Type B pancreatic cell (in vitro differentiated cells): ENCODE data around the gene GTSE1. TPM values are rescaled to one million over a fixed set of nuclear protein-coding genes. Genes with fewer than 3 reads are reported as not detected.

Source experiments
- DNase-seq: peaks from one replicate; pipeline ENCODE4 v3.0.0; 2021; ENCODE audit warnings: mixed read lengths; ENCODE audit not compliant: unreplicated experiment; ENCODE audit errors: extremely low spot score
- H3K27ac Mint-ChIP-seq: 2 replicates; pipeline ENCODE4 v1.8.0; 2021; ENCODE audit warnings: mild to moderate bottlenecking, mixed read lengths
- H3K27me3 Mint-ChIP-seq: 2 replicates; pipeline ENCODE4 v1.8.0; 2021; ENCODE audit warnings: mixed read lengths
- H3K36me3 Mint-ChIP-seq: 2 replicates; pipeline ENCODE4 v1.8.0; 2021; ENCODE audit warnings: mixed read lengths
- H3K4me1 Mint-ChIP-seq: one replicate; pipeline ENCODE4 v1.8.0; 2021; ENCODE audit warnings: mixed read lengths; ENCODE audit not compliant: unreplicated experiment
- H3K4me3 Mint-ChIP-seq: 2 replicates; pipeline ENCODE4 v1.8.0; 2021; ENCODE audit warnings: mild to moderate bottlenecking, mixed read lengths
- H3K9me3 Mint-ChIP-seq: 2 replicates; pipeline ENCODE4 v1.8.0; 2021; ENCODE audit warnings: mixed read lengths
- total RNA-seq: library from RNA; stranded (reverse); gene quantifications from 2 replicates; pipeline ENCODE4 v1.2.1, GENCODE V29; 2021; ENCODE audit warnings: low replicate concordance
- TF ChIP-seq, protein P1 (sequence below): fragments of 200-600 bp; sonication (generic); conservative IDR thresholded peaks from 2 replicates; pipeline ENCODE4 v1.5.0; 2021; ENCODE audit warnings: antibody characterized with exemption, mild to moderate bottlenecking

The GTSE1 gene
- total RNA-seq, 1 donor from 2014 or later = 39.6 TPM

DNA sequence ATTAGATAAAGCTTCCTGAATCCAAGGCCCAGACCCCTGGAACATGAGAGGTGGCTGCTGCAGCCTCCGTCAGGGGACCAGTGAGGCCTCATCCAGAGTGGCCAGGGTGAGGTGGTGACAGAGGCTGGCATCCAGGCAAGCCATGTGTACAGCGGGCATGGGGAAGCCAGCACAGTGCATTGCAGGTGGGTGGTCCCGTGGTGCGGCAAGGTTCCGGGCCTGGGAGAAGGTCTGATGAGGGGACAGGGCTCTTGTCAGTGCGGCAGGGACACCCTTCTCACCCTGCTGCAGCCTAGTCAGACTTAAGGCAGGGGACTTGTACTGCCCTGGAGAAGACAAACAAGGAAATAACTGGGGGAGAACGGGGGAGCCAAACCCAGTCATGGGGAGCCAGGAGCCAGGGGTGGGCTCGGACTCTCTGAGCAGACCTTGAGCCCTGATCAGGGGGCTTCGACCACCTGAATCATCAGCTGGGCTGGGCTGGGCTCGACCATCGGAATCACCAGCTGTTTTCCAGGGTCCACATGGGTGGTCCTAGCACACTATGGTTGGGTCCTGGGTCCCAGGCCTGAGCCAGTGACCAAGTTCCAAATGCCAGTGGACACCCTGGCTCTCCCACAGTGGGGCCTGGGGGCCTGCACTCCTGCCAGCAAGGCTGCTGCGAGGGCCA, 23.8 kb upstream of the GTSE1 start:
- H3K9me3 Mint-ChIP-seq = no peaks in the 10 kb centered on the region
- TF ChIP-seq, protein P1, sequence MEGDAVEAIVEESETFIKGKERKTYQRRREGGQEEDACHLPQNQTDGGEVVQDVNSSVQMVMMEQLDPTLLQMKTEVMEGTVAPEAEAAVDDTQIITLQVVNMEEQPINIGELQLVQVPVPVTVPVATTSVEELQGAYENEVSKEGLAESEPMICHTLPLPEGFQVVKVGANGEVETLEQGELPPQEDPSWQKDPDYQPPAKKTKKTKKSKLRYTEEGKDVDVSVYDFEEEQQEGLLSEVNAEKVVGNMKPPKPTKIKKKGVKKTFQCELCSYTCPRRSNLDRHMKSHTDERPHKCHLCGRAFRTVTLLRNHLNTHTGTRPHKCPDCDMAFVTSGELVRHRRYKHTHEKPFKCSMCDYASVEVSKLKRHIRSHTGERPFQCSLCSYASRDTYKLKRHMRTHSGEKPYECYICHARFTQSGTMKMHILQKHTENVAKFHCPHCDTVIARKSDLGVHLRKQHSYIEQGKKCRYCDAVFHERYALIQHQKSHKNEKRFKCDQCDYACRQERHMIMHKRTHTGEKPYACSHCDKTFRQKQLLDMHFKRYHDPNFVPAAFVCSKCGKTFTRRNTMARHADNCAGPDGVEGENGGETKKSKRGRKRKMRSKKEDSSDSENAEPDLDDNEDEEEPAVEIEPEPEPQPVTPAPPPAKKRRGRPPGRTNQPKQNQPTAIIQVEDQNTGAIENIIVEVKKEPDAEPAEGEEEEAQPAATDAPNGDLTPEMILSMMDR = no peak
- no peaks in the 10 kb centered on the region for H3K27me3 Mint-ChIP-seq
- no peak overlapping the region for H3K4me3 Mint-ChIP-seq
- no peak overlapping the region for H3K27ac Mint-ChIP-seq
- peaks cover 8% of the 10 kb centered on the region for H3K4me1 Mint-ChIP-seq
- H3K36me3 Mint-ChIP-seq = peaks cover 15% of the 10 kb centered on the region
- no peak for DNase-seq

DNA sequence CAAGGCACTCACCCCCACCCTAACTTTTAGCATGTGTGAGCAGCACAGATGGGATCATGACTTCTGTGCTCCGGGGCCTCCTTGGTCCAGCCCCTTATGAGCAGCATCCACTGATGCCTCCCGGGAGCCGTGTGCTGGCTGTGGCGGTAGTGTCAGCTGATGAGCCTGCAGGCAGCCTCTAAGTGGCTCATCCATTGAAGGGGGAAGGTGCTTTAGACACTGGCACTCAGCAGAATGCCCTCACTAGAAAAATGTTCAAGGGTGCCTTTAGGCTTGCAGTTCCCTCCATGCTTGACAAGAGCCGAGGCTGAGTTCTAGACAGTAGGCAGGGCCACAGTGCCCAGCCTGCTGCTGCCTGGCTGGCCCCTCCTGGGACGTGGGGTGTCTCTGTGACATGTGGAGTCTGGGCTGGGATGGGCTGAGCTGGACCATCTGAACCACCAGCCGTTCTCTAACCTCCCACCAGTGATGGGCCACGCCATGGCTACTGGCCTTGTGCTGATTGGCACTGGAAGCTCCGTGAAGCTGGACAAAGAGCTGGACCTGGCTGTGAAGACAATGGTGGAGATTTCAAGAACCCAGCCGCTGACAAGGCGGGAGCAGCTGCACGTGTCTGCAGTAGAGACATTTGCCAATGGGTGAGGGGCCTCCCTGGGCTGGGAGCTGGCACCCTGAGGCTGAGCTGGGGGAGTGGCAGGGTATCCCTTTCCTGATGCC, 23.1 kb upstream of the GTSE1 start:
- H3K36me3 Mint-ChIP-seq = peaks cover 15% of the 10 kb centered on the region
- DNase-seq = no peak
- no peaks in the 10 kb centered on the region for H3K27me3 Mint-ChIP-seq
- H3K4me3 Mint-ChIP-seq = no peak overlapping the region
- no peaks in the 10 kb centered on the region for H3K9me3 Mint-ChIP-seq
- H3K4me1 Mint-ChIP-seq = peaks cover 8% of the 10 kb centered on the region
- H3K27ac Mint-ChIP-seq = no peak overlapping the region
- TF ChIP-seq, protein P1 = no peak

DNA sequence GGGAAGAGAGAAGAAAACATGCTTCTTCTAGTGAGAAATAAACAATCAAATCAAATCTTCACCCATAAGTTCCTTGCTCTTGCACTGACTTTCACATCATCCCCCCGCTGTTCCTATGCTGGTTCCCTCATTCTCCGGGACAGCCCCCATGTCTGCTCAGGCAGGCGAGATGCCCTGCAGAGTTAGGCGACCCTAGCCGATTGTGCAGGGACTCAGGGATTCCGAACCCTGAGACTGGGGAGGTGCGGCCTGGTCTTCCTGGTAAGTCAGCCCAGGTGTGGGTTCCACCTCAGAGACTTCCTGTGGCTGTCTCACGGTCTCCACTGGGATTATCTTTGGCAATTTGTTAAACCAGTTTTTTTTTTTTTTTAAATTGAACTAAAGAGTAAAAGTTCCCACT, 22.3 kb upstream of the GTSE1 start:
- no peak for DNase-seq
- Mint-ChIP-seq H3K9me3 (no peaks in the 10 kb centered on the region), H3K27me3 (no peaks in the 10 kb centered on the region), H3K4me1 (peaks cover 5% of the 10 kb centered on the region), H3K36me3 (peaks cover 15% of the 10 kb centered on the region), H3K4me3 (no peak overlapping the region), H3K27ac (no peak overlapping the region)
- TF ChIP-seq, protein P1 = no peak

DNA sequence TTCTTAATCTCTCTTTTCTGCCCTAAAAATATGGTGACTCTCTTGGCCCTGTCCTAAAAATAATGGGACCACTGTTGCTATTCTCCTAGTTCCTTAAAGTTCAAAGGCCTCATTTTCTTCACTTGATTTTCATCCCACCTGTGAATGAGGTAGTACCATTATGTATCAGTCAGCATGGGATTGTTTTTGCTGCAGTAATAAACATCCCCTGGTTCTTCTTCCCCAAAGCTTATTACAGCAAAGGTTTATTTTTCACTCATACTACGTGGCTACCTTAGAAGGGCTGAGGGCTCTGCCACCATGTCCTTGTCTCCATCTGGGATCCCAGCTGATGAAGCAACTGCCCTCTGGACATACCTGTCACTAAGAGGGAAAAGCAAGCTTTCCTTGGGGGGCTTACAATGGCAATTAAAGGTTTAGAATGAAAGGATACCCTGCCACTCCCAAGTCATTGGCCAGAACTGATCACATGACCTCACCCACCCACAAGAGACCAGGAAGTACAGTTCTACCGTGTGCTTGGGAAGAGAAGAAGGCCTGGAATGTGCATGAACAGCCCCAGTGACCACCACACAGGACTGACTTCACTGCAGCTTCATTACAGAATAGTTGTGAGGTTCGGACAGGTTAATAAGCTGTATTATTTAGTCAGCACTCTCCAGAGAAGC, 21.1 kb upstream of the GTSE1 start:
- H3K9me3 Mint-ChIP-seq = no peaks in the 10 kb centered on the region
- H3K4me1 Mint-ChIP-seq = no peaks in the 10 kb centered on the region
- no peak for DNase-seq
- no peaks in the 10 kb centered on the region for H3K27me3 Mint-ChIP-seq
- H3K36me3 Mint-ChIP-seq = peaks cover 15% of the 10 kb centered on the region
- TF ChIP-seq, protein P1 = no peak
- no peak overlapping the region for H3K4me3 Mint-ChIP-seq
- no peak overlapping the region for H3K27ac Mint-ChIP-seq

DNA sequence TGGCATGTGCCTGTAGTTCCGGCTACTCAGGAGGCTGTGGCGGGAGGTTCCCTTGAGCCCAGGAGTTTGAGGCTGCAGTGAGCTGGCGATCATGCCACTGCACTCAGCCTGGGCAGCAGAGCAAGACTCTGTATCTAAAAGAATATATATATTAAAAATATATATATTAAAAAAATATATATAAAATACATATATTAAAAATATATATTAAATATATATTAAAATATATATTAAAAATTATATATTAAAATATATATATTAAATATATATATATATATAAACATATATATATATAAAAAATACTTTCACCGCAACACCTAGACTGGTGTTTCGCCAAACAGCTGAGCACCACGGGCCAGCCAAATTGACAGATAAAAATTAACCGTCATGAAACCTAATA, 20.1 kb upstream of the GTSE1 start:
- Mint-ChIP-seq H3K4me3 (no peak overlapping the region), H3K27ac (no peak overlapping the region), H3K36me3 (peaks cover 15% of the 10 kb centered on the region), H3K27me3 (no peaks in the 10 kb centered on the region), H3K4me1 (no peaks in the 10 kb centered on the region), H3K9me3 (no peaks in the 10 kb centered on the region)
- TF ChIP-seq, protein P1 = no peak
- DNase-seq = no peak
